GM06990 (cell line): ENCODE measurements around the gene PRRC1.

Experiments
- DNase-seq: peaks from one replicate; pipeline ENCODE4 v3.0.0-alpha.2; 2011; ENCODE audit not compliant: insufficient read length; ENCODE audit errors: extremely low read depth
- H3K27me3 ChIP-seq: replicated peaks from 2 replicates; pipeline ENCODE4 v1.6.0; 2011; ENCODE audit warnings: low read length; ENCODE audit not compliant: control insufficient read depth, insufficient read depth
- H3K36me3 ChIP-seq: 2 replicates; pipeline ENCODE4 v1.5.1; 2011; ENCODE audit warnings: low read length; ENCODE audit not compliant: control insufficient read depth, insufficient read depth
- H3K4me3 ChIP-seq: replicated peaks from 2 replicates; pipeline ENCODE4 v1.5.1; 2011; ENCODE audit warnings: low read depth, mild to moderate bottlenecking, control low read depth, low read length
- CTCF ChIP-seq: IDR thresholded peaks from 2 replicates; pipeline ENCODE4 v1.5.1; 2011; ENCODE audit warnings: low read length, control low read depth, mild to moderate bottlenecking, inconsistent platforms; ENCODE audit not compliant: insufficient read depth, poor library complexity, severe bottlenecking

Gene PRRC1

GRCh38 chr5:127498548-127498947 is 18.9 kb upstream of the PRRC1 start:
- Histone ChIP-seq H3K36me3 (no peaks in the 10 kb centered on the region), H3K27me3 (no peaks in the 10 kb centered on the region), H3K4me3 (no peak overlapping the region)
- DNase-seq: no peak
- TF ChIP-seq CTCF: no peak

- no peaks in the 10 kb centered on the region for H3K36me3 ChIP-seq
- DNase-seq: no peak
- no peak for TF ChIP-seq CTCF
- H3K27me3 ChIP-seq: no peaks in the 10 kb centered on the region
- no peak overlapping the region for H3K4me3 ChIP-seq
Measured at GRCh38 chr5:127505905-127506304, 11.5 kb upstream of the PRRC1 start.

GRCh38 chr5:127506616-127507015 is 10.8 kb upstream of the PRRC1 start:
- H3K36me3 ChIP-seq: no peaks in the 10 kb centered on the region
- H3K27me3 ChIP-seq: no peaks in the 10 kb centered on the region
- TF ChIP-seq CTCF: no peak
- H3K4me3 ChIP-seq: no peak overlapping the region
- no peak for DNase-seq

- no peak for DNase-seq
- H3K27me3 ChIP-seq: no peaks in the 10 kb centered on the region
- no peak for TF ChIP-seq CTCF
- no peaks in the 10 kb centered on the region for H3K36me3 ChIP-seq
- H3K4me3 ChIP-seq: no peak overlapping the region
Measured at GRCh38 chr5:127508644-127509373, 8.6 kb upstream of the PRRC1 start.

- no peak for TF ChIP-seq CTCF
- Histone ChIP-seq H3K36me3 (no peaks in the 10 kb centered on the region), H3K4me3 (no peak overlapping the region), H3K27me3 (no peaks in the 10 kb centered on the region)
- DNase-seq: no peak
Measured at GRCh38 chr5:127513408-127513970, 4.0 kb upstream of the PRRC1 start.
